Neuronal stem cell (in vitro differentiated cells): ENCODE measurements around the gene POC1B.
A peak's percentile ranks its signal among the peaks of the same experiment; 100 is the strongest.

ENCODE experiments used
- DNase-seq: peaks from one replicate; pipeline ENCODE4 v3.0.0-alpha.2; 2013; ENCODE audit warnings: low spot score
- H2AFZ ChIP-seq: one replicate; pipeline ENCODE4 v1.6.1; 2013; ENCODE audit warnings: mild to moderate bottlenecking, low read length, inconsistent platforms
- H2AK5ac ChIP-seq: 2 replicates; pipeline ENCODE4 v1.6.1; 2013; ENCODE audit warnings: low read depth, mild to moderate bottlenecking, inconsistent platforms, low read length, moderate library complexity, mixed read lengths
- H2BK120ac ChIP-seq: 2 replicates; pipeline ENCODE4 v1.6.1; 2013; ENCODE audit warnings: low read depth, mild to moderate bottlenecking, inconsistent platforms, low read length, moderate library complexity, mixed read lengths
- H2BK12ac ChIP-seq: one replicate; pipeline ENCODE4 v1.6.1; 2013; ENCODE audit warnings: low read length, inconsistent platforms
- H2BK15ac ChIP-seq: 2 replicates; pipeline ENCODE4 v1.6.1; 2013; ENCODE audit warnings: mild to moderate bottlenecking, low read length, inconsistent platforms, mixed read lengths
- H2BK5ac ChIP-seq: one replicate; pipeline ENCODE4 v1.6.1; 2013; ENCODE audit warnings: inconsistent platforms, mild to moderate bottlenecking, low read length, moderate library complexity
- H3K14ac ChIP-seq: one replicate; pipeline ENCODE4 v1.6.1; 2013; ENCODE audit warnings: low read length, inconsistent platforms
- H3K18ac ChIP-seq: 2 replicates; pipeline ENCODE4 v1.6.1; 2013; ENCODE audit warnings: low read length, inconsistent platforms
- H3K23ac ChIP-seq: 2 replicates; pipeline ENCODE4 v1.6.1; 2013; ENCODE audit warnings: low read depth, mild to moderate bottlenecking, mixed read lengths, low read length, inconsistent platforms; ENCODE audit not compliant: poor library complexity
- H3K27ac ChIP-seq: replicated peaks from 3 replicates; pipeline ENCODE4 v1.5.1; 2013; ENCODE audit warnings: low read length, inconsistent platforms
- H3K27me3 ChIP-seq, 3 experiments: 2 replicates each; pipeline ENCODE4 v1.6.1; 2013; ENCODE audit warnings: low read length in 3 of 3, mild to moderate bottlenecking in 2 of 3, inconsistent platforms in 1 of 3, low read depth in 1 of 3, mixed read lengths in 1 of 3, moderate library complexity in 1 of 3; ENCODE audit not compliant: control insufficient read depth in 3 of 3, insufficient read depth in 3 of 3
- H3K36me3 ChIP-seq, 2 donors: replicated peaks in 1 of 2; 2 replicates each; pipeline ENCODE4 v1.6.1; 2013; ENCODE audit warnings: low read length in 2 of 2; ENCODE audit not compliant: control insufficient read depth in 2 of 2, insufficient read depth in 2 of 2
- H3K4ac ChIP-seq: 2 replicates; pipeline ENCODE4 v1.6.1; 2013; ENCODE audit warnings: inconsistent platforms, mild to moderate bottlenecking, low read length, moderate library complexity
- H3K4me1 ChIP-seq, 2 donors: 1 replicate in 1 of 2; 2 replicates in 1 of 2; pipeline ENCODE4 v1.6.1; 2013; ENCODE audit warnings: low read length in 2 of 2, low read depth in 1 of 2; ENCODE audit not compliant: control insufficient read depth in 2 of 2, insufficient read depth in 1 of 2
- H3K4me2 ChIP-seq: one replicate; pipeline ENCODE4 v1.6.1; 2013; ENCODE audit warnings: mild to moderate bottlenecking, low read length, inconsistent platforms; ENCODE audit not compliant: insufficient read depth, poor library complexity, severe bottlenecking
- H3K4me3 ChIP-seq, 2 donors: 2 replicates each; pipeline ENCODE4 v1.5.1; 2013; ENCODE audit warnings: low read length in 2 of 2, mild to moderate bottlenecking in 2 of 2, inconsistent platforms in 1 of 2, moderate library complexity in 1 of 2
- H3K79me1 ChIP-seq: one replicate; pipeline ENCODE4 v1.6.1; 2013; ENCODE audit warnings: low read depth, mild to moderate bottlenecking, inconsistent platforms, low read length, moderate library complexity
- H3K9ac ChIP-seq: one replicate; pipeline ENCODE4 v1.6.1; 2013; ENCODE audit warnings: mild to moderate bottlenecking, low read depth, low read length, inconsistent platforms; ENCODE audit not compliant: poor library complexity
- H3K9me3 ChIP-seq, 2 donors: replicated peaks in 1 of 2; 2 replicates each; pipeline versions ENCODE3 to v1.6.1; 2013; ENCODE audit warnings: low read length in 2 of 2, mild to moderate bottlenecking in 2 of 2, inconsistent platforms in 1 of 2, low read depth in 1 of 2, mixed read lengths in 1 of 2, moderate library complexity in 1 of 2; ENCODE audit not compliant: control insufficient read depth in 2 of 2, insufficient read depth in 1 of 2
- H4K8ac ChIP-seq: one replicate; pipeline ENCODE4 v1.6.1; 2013; ENCODE audit warnings: low read depth, mild to moderate bottlenecking, inconsistent platforms, low read length, moderate library complexity
- H4K91ac ChIP-seq: one replicate; pipeline ENCODE4 v1.6.1; 2013; ENCODE audit warnings: low read length, low read depth, mild to moderate bottlenecking, inconsistent platforms; ENCODE audit not compliant: poor library complexity
- WGBS, 2 donors: extraction: QIAGEN DNeasy Blood & Tissue Kit; methylation state at CpG; one replicate each; pipeline ENCODE4 v1.1.7; 2013; ENCODE audit warnings: missing lambda C conversion rate in 2 of 2, mixed read lengths in 1 of 2; ENCODE audit not compliant: insufficient read length in 2 of 2, insufficient replicate concordance in 1 of 2; ENCODE audit errors: extremely low coverage in 2 of 2; 5-methylcytosine and 5-hydroxymethylcytosine counted together

POC1B gene

DNA sequence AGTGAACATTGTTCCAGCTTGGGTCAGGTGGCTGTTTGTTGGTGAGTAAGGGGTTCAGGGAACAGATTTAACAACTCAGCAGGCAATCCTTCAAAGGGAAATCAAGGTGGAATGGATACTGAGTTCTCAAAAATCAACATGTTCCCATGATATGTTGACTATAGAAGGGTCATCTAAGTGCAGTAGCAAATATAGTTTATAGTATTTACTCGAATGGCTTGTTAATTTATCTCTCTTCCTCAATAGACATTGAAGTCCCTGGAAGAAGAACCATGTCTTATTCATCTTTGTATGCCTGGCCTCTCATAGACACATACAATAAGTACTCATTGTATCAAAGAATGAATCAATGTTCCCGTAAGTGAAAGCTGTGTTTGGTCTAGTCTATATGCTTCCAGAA is 149.0 kb downstream of the POC1B start:
- Histone ChIP-seq H3K27ac (no peak overlapping the region), H3K36me3 (no peaks in the 10 kb centered on the region), H3K4me1 (peaks cover 0 to 1% of the 10 kb centered on the region in 2 donors)

GRCh38 chr12:89376202-89376529 is 149.7 kb downstream of the POC1B start:
- Histone ChIP-seq H3K9me3 (no peaks in the 10 kb centered on the region), H3K14ac (no peak overlapping the region), H3K4me2 (no peak overlapping the region), H3K27me3 (no peaks in the 10 kb centered on the region), H2AFZ (no peak overlapping the region), H2BK15ac (no peak overlapping the region), H3K36me3 (no peaks in the 10 kb centered on the region), H2BK5ac (no peak overlapping the region), H3K4me1 (peaks cover 0 to 1% of the 10 kb centered on the region in 2 donors), H3K27ac (no peak overlapping the region), H3K23ac (no peak overlapping the region), H3K9ac (no peak overlapping the region), H3K4ac (no peak overlapping the region), H2BK120ac (no peak overlapping the region), H3K18ac (no peak overlapping the region), H4K91ac (no peak overlapping the region), H3K4me3 (no peak overlapping the region), H2AK5ac (no peak overlapping the region), H2BK12ac (no peak overlapping the region), H3K79me1 (no peaks in the 10 kb centered on the region), H4K8ac (no peak overlapping the region)
- no peak for DNase-seq
- WGBS, 2 donors: no CpG with 5 or more reads among the region's 1 CpG

More for the DNA sequence above, 149.0 kb downstream of the POC1B start:
- Histone ChIP-seq H3K14ac (no peak overlapping the region), H3K9ac (no peak overlapping the region), H3K79me1 (no peaks in the 10 kb centered on the region), H3K18ac (no peak overlapping the region), H3K23ac (no peak overlapping the region), H2BK5ac (no peak overlapping the region), H3K27me3 (no peaks in the 10 kb centered on the region), H3K4me2 (no peak overlapping the region), H2BK15ac (no peak overlapping the region), H4K8ac (no peak overlapping the region), H2BK120ac (no peak overlapping the region), H3K4ac (no peak overlapping the region), H2AFZ (no peak overlapping the region), H2AK5ac (no peak overlapping the region), H3K4me3 (no peak overlapping the region), H3K9me3 (no peaks in the 10 kb centered on the region), H4K91ac (no peak overlapping the region), H2BK12ac (no peak overlapping the region)
- no peak for DNase-seq
- no CpG with 5 or more reads among the region's 2 CpGs for WGBS, 2 donors

DNA sequence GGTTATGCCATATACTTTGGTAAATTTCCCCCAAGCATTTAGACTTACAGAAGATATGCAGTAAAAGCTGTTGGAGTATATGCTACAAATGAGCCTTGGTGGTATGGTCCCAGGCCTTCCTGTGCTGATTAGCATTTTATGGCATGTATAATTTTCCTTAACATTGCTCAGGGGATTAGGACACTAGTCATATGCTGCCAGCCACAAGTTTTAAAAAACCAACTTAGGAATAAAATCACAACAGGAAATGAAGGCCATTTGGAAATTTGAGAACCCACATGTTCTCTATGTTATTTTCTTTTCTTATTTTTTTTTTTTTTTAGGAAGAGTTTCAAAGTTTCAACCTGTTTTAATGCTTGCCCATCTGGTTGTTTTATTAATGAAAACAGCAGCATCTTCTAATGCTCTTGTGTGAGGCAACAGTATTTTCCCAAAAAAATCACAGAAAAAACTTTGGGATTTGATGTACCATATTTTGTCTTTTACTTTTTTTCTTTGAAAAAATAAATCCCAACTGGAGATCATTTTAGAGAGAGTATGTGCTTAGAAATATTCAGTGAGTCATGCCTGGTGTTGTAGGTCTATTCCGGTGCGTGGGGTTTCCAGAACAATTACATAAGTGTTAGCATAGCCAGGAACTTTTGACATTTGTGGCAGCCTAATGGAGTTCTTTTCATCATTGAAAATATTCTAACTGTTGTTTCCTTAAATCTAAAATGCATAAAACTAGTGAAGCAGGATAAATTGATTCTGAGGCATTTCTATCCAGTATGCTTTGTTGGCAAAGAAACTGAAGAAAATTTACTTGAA is 151.9 kb downstream of the POC1B start:
- Histone ChIP-seq H3K79me1 (no peaks in the 10 kb centered on the region), H3K27ac (no peak overlapping the region), H3K4ac (no peak overlapping the region), H4K8ac (no peak overlapping the region), H3K18ac (no peak overlapping the region), H2AFZ (no peak overlapping the region), H3K4me1 (peaks cover 0 to 3% of the 10 kb centered on the region in 2 donors), H2BK5ac (no peak overlapping the region), H4K91ac (no peak overlapping the region), H3K9ac (no peak overlapping the region), H2BK12ac (no peak overlapping the region), H3K4me2 (no peak overlapping the region), H3K36me3 (no peaks in the 10 kb centered on the region), H2BK120ac (no peak overlapping the region), H3K14ac (no peak overlapping the region), H3K23ac (no peak overlapping the region), H3K27me3 (no peaks in the 10 kb centered on the region), H2BK15ac (no peak overlapping the region), H2AK5ac (no peak overlapping the region), H3K4me3 (no peak overlapping the region), H3K9me3 (no peaks in the 10 kb centered on the region)
- no peak for DNase-seq
- no CpG with 5 or more reads among the region's 2 CpGs for WGBS, 2 donors

DNA sequence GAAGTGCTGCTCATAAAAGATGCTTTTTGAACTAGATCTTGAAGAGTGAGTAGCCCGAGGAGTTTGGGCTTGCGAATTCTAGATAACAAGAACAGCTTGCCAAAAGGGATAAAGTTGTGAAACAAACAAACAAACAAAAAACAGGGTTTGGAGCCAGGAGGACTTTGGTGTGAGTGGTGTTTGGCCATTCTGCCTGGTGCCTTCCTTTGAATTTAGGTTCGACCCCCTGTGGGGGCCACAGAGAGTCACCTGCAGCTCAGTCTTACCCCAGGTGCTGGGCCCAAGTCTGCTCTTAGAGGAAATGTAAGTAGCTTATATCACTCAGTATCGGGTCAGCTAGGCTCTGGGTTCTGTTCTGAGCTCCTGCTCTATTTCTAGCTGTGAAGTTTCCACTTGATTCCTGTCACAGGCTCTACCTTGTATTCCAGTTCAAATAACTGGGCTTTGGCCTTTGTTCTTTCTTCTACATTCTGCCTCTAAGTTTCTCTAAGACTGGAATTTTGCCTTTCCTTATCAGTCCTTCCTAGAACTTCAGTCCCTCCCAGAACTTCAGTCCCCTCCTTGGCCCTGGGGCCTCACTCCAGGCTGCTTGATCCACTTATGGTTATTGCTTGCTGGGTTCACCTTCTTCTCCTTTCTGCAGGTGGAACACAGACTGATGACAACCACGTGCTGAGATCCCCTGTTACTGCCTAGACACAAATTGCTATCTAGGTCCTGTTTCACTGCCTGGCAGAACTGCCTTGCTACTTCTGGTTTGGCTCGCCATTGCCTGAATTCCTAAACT is 153.1 kb downstream of the POC1B start:
- H3K27ac ChIP-seq: no peak overlapping the region
- H3K9me3 ChIP-seq: no peaks in the 10 kb centered on the region
- WGBS, 2 donors: no CpG with 5 or more reads among the region's 6 CpGs
- H4K91ac ChIP-seq: no peak overlapping the region
- H3K14ac ChIP-seq: no peak overlapping the region
- DNase-seq: no peak
- no peak overlapping the region for H2BK120ac ChIP-seq
- no peak overlapping the region for H3K9ac ChIP-seq
- H2AFZ ChIP-seq: no peak overlapping the region
- no peak overlapping the region for H4K8ac ChIP-seq
- no peaks in the 10 kb centered on the region for H3K27me3 ChIP-seq
- H3K36me3 ChIP-seq: no peaks in the 10 kb centered on the region
- no peak overlapping the region for H2AK5ac ChIP-seq
- H3K4me2 ChIP-seq: no peak overlapping the region
- no peak overlapping the region for H2BK12ac ChIP-seq
- H2BK15ac ChIP-seq: no peak overlapping the region
- H3K79me1 ChIP-seq: no peaks in the 10 kb centered on the region
- H2BK5ac ChIP-seq: no peak overlapping the region
- peak overlapping the region; percentile 52 for H3K18ac ChIP-seq
- no peak overlapping the region for H3K4me3 ChIP-seq
- H3K4ac ChIP-seq: no peak overlapping the region
- H3K23ac ChIP-seq: no peak overlapping the region
- peaks cover 0 to 3% of the 10 kb centered on the region in 2 donors for H3K4me1 ChIP-seq
